ENCODE data around the gene CDC25B. TPM values are rescaled to one million over a fixed set of nuclear protein-coding genes. Genes with fewer than 3 reads are reported as not detected.

The CDC25B gene
- total and polyA plus RNA-seq, 4 experiments from 2014 or later, result 25.9 to 420 (median 233) TPM

- Mint-ChIP-seq H3K36me3 (no peaks in the 10 kb centered on the region), H3K4me3 (peak overlapping the region in 5 of 8 donors; percentile 22 to 88 (median 81)), H3K4me1 (peaks cover 55 to 94% (median 77%) of the 10 kb centered on the region in 4 donors), H3K27ac (peak overlapping the region in 6 of 7 donors; percentile 88 to 97 (median 97)), H3K27me3 (no peaks in the 10 kb centered on the region), H3K9me3 (no peaks in the 10 kb centered on the region)
- Histone ChIP-seq H3K27ac (ENCODE audit: low read depth, low read length) (peak overlapping the region; percentile 23), H3K4me3 (ENCODE audit: low read length in 2 of 2) (no peak overlapping the region), H3K4me1 (ENCODE audit: insufficient read depth, low read length) (peaks cover 89% of the 10 kb centered on the region), H3K9me3 (ENCODE audit: control insufficient read depth in 1 of 2, low read length in 2 of 2) (no peaks in the 10 kb centered on the region), H3K36me3 (ENCODE audit: insufficient read depth, low read length) (no peaks in the 10 kb centered on the region), H3K27me3 (ENCODE audit: insufficient read depth, low read length) (no peaks in the 10 kb centered on the region)
- DNase-seq, result peak in 1 of 5 donors; percentile 47
- intact Hi-C loops (cut with micrococcal nuclease), result loop anchor here (5.0 kb wide), 1 partner anchor 768 kb away; the partner anchor contains the start of gene MRPS26
- ChIA-PET CTCF (ENCODE audit: partially characterized antibody) (interaction anchor here (1.0 to 1.3 kb wide), 3 partner anchors 15 to 47 kb away, joined by 3 to 6 read pairs (median 5); partner anchors contain the start of genes ADISSP and CDC25B), POLR2A (ENCODE audit: partially characterized antibody) (interaction anchor here (0.6 to 7.0 kb wide), 3 partner anchors 10 to 47 kb away, joined by 3 to 97 read pairs (median 10); partner anchors contain the start of genes ADISSP and CENPB)
Measured at GRCh38 chr20:3814928-3815495, 18.9 kb downstream of the CDC25B start.

DNA sequence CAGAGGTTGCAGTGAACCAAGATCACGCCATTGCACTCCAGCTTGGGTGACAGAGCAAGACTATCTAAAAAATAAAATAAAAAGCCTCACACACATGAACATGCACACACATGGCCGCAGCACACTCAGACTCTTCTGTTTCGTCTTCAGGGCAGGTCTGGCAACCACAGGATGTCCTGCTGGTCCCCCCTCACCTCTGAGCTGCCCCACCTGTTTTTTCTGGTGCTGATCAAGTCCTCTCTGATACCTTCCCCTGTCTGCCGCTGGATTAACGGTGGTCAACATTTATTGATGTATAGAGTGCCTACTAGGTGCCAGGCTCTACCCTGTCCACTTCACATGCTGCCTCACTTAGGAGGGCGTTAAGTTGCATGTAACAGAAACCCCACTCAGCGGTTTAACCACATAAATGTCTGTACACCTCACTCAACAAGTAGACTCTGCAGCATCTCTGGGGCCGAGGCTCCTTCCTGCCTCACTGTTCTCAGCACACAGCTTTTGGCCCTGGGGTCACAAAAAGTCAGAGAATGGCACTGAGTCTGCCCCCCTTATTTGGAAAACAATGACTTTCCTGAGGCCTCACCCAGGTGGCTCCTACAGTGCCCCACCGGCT lies 19.7 kb downstream of the CDC25B start:
- Mint-ChIP-seq H3K4me3 (peak overlapping the region in 7 of 8 donors; percentile 72 to 93 (median 83)), H3K27ac (peak overlapping the region; percentile 90 to 97 (median 97)), H3K27me3 (no peaks in the 10 kb centered on the region), H3K9me3 (no peaks in the 10 kb centered on the region), H3K4me1 (peaks cover 51 to 93% (median 72%) of the 10 kb centered on the region in 4 donors), H3K36me3 (peaks cover 0 to 4% of the 10 kb centered on the region in 2 donors)
- CTCF ChIA-PET (ENCODE audit: partially characterized antibody), result interaction anchor here (0.7 to 1.3 kb wide), 7 partner anchors 16 to 65 kb away, joined by 3 to 6 read pairs (median 4); partner anchors contain the start of genes ADISSP and CDC25B
- Histone ChIP-seq H3K4me1 (ENCODE audit: insufficient read depth, low read length) (peaks cover 82% of the 10 kb centered on the region), H3K36me3 (ENCODE audit: insufficient read depth, low read length) (no peaks in the 10 kb centered on the region), H3K4me3 (ENCODE audit: low read length in 2 of 2) (no peak overlapping the region), H3K27ac (ENCODE audit: low read depth, low read length) (peak overlapping the region; percentile 23), H3K9me3 (ENCODE audit: control insufficient read depth in 1 of 2, low read length in 2 of 2) (no peaks in the 10 kb centered on the region), H3K27me3 (ENCODE audit: insufficient read depth, low read length) (no peaks in the 10 kb centered on the region)
- intact Hi-C loops (cut with micrococcal nuclease), result no loop called here
- peak in 4 of 5 donors; percentile 42 to 57 (median 48) for DNase-seq
- POLR2A ChIA-PET (ENCODE audit: partially characterized antibody), result interaction anchor here (0.6 to 7.0 kb wide), 3 partner anchors 28 to 48 kb away, joined by 3 to 97 read pairs (median 3); partner anchors contain the start of genes ADISSP and CENPB

- Mint-ChIP-seq H3K4me3 (peak overlapping the region in 4 of 8 donors; percentile 38 to 78 (median 55)), H3K4me1 (peaks cover 35 to 80% (median 59%) of the 10 kb centered on the region in 4 donors)
Measured at GRCh38 chr20:3818155-3819151, 22.3 kb downstream of the CDC25B start.

DNA sequence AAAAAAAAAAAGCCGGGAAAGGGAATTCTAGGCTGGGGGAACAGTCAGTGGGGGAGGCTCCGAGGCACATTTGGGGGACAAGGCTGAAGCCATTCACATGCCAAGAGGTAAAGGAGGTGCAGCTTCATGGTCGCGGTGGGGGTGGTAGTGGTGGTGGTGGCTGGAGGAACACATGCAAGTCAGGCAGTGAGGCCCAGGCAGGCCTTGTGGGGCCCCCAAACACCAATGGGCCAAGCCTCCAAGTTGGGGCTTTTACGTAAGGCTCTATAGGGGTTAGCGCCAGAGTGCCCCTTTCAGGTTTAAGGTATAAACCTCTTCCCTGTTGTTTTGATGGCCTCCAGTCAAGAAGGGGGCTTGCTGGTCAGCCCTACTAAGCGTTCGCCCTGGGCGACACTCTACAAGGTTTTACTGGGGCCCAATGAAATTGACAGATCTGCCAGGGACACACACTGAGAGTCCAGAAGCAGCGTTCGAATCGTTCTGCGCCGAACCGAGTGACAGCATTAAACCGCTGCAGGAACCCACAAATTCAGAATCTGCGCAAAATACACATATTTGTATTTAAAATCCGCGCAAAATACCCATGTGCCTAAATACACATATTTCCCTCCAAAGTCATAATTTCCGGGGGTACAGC lies 23.4 kb downstream of the CDC25B start:
- peak overlapping the region in 1 of 2 donors; percentile 78 for H3K4me3 ChIP-seq (ENCODE audit: low read length in 2 of 2)
- H3K9me3 ChIP-seq (ENCODE audit: control insufficient read depth in 1 of 2, low read length in 2 of 2), result no peaks in the 10 kb centered on the region
- H3K4me1 ChIP-seq (ENCODE audit: insufficient read depth, low read length), result peaks cover 59% of the 10 kb centered on the region
- no peak for DNase-seq
- H3K27me3 Mint-ChIP-seq, result no peaks in the 10 kb centered on the region
- peaks cover 31 to 73% (median 54%) of the 10 kb centered on the region in 4 donors for H3K4me1 Mint-ChIP-seq
- peaks cover 6 to 20% of the 10 kb centered on the region in 2 donors for H3K36me3 Mint-ChIP-seq
- H3K4me3 Mint-ChIP-seq, result peak overlapping the region; percentile 70 to 93 (median 78)
- no peaks in the 10 kb centered on the region for H3K9me3 Mint-ChIP-seq
- ChIA-PET POLR2A (ENCODE audit: partially characterized antibody) (interaction anchor here (1.1 to 6.1 kb wide), 12 partner anchors 26 to 266 kb away, joined by 4 to 180 read pairs (median 8); partner anchors contain the start of genes ADISSP, CENPB, MAVS and SPEF1), CTCF (ENCODE audit: partially characterized antibody) (interaction anchor here (1.0 to 3.4 kb wide), 10 partner anchors 10 to 264 kb away, joined by 3 to 33 read pairs (median 6); partner anchors contain the start of genes ADISSP and CDC25B)
- intact Hi-C loops (cut with micrococcal nuclease), result loop anchor here (1.0 to 10.0 kb wide), 8 partner anchors 8 to 265 kb away; partner anchors contain the start of genes CDC25B, CENPB and MAVS
- no peaks in the 10 kb centered on the region for H3K27me3 ChIP-seq (ENCODE audit: insufficient read depth, low read length)
- peak overlapping the region; percentile 85 to 99 (median 89) for H3K27ac Mint-ChIP-seq
- peak overlapping the region; percentile 99 for H3K27ac ChIP-seq (ENCODE audit: low read depth, low read length)
- H3K36me3 ChIP-seq (ENCODE audit: insufficient read depth, low read length), result peaks cover 15% of the 10 kb centered on the region

More at GRCh38 chr20:3818155-3819151, 22.3 kb downstream of the CDC25B start:
- H3K27ac Mint-ChIP-seq, result peak overlapping the region; percentile 52 to 99 (median 62)
- Histone ChIP-seq H3K4me3 (ENCODE audit: low read length in 2 of 2) (no peak overlapping the region), H3K4me1 (ENCODE audit: insufficient read depth, low read length) (peaks cover 66% of the 10 kb centered on the region), H3K27me3 (ENCODE audit: insufficient read depth, low read length) (no peaks in the 10 kb centered on the region), H3K27ac (ENCODE audit: low read depth, low read length) (no peak overlapping the region), H3K9me3 (ENCODE audit: control insufficient read depth in 1 of 2, low read length in 2 of 2) (no peaks in the 10 kb centered on the region), H3K36me3 (ENCODE audit: insufficient read depth, low read length) (peaks cover 8% of the 10 kb centered on the region)
- CTCF ChIA-PET (ENCODE audit: partially characterized antibody), result interaction anchor here (1.3 to 3.4 kb wide), 5 partner anchors 18 to 50 kb away, joined by 3 to 25 read pairs (median 5); partner anchors contain the start of genes ADISSP and CDC25B
- DNase-seq, result no peak
- H3K9me3 Mint-ChIP-seq, result no peaks in the 10 kb centered on the region
- intact Hi-C loops (cut with micrococcal nuclease), result no loop called here
- H3K36me3 Mint-ChIP-seq, result peaks cover 4 to 16% of the 10 kb centered on the region in 2 donors
- no peaks in the 10 kb centered on the region for H3K27me3 Mint-ChIP-seq
- POLR2A ChIA-PET (ENCODE audit: partially characterized antibody), result interaction anchor here (0.6 to 6.1 kb wide), 7 partner anchors 14 to 267 kb away, joined by 3 to 180 read pairs (median 4); partner anchors contain the start of genes ADISSP, CENPB and SPEF1

DNA sequence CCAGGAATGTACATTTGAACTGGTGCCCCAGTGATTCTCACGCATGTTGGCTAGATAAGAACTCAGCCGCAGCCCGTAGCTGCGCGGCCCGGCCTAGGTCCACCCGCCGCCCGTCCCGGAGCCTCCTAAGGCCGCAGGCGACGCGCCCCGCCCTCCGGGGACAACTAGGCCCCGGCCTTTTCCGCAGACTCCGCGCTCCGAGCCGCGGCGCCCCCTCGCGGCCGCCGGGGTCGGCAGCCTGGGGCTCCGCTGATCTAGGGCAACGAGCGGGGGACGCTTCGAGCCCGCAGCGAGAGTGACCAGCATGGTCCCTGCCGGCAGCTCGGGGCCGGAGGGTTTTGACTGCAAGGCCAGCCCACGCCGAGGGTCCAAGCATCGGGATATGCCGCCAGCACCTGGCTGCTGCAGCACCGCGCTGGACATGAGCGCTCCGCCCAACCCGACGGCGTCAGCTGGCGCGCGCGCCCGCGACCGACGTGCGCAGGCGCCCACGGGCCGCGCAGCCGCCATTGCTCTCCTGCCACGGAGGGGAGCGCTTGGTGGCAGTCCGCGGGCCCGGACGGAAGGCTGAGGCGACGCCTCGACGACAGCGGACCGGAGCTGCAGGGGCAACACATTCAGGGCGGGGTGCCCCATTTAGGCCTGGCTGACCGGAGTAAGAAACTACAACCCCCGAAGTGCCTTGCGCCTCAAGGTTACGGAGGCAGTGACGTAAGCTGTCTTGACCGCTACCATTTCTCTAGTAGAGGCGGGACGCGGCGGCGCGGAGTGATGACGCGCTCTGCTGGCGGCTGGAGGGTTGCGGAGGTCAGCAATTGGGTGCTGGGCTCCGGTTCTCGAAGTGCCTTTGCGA lies 24.2 kb downstream of the CDC25B start, which contains the start of gene AP5S1:
AP5S1 (plus strand) TSS at position 500 of the 853 bp plus-strand sequence. CDS start 1,571 bp downstream, outside the sequence.
- Mint-ChIP-seq H3K9me3 (no peaks in the 10 kb centered on the region), H3K4me3 (peak within 1 kb of the TSS; percentile 83 to 94 (median 91)), H3K36me3 (peaks cover 9 to 23% of the 10 kb centered on the region in 2 donors), H3K4me1 (peaks cover 30 to 66% (median 50%) of the 10 kb centered on the region in 4 donors), H3K27ac (peak within 1 kb of the TSS; percentile 96 to 99 (median 99)), H3K27me3 (no peaks in the 10 kb centered on the region)
- CTCF ChIA-PET (ENCODE audit: partially characterized antibody), result interaction anchor here (0.7 to 3.4 kb wide), 16 partner anchors 10 to 270 kb away, joined by 3 to 33 read pairs (median 6); partner anchors contain the start of genes ADISSP and CDC25B
- POLR2A ChIA-PET (ENCODE audit: partially characterized antibody), result interaction anchor here (0.5 to 6.1 kb wide), 16 partner anchors 10 to 265 kb away, joined by 3 to 180 read pairs (median 6); partner anchors contain the start of genes ADISSP, CENPB, MAVS and SPEF1
- H3K9me3 ChIP-seq (ENCODE audit: control insufficient read depth in 1 of 2, low read length in 2 of 2), result no peaks in the 10 kb centered on the region
- H3K4me3 ChIP-seq (ENCODE audit: low read length in 2 of 2), result peak within 1 kb of the TSS; percentile 78 to 88
- intact Hi-C loops (cut with micrococcal nuclease), result loop anchor here (1.0 to 10.0 kb wide), 8 partner anchors 9 to 265 kb away; partner anchors contain the start of genes CDC25B, CENPB and MAVS
- H3K27me3 ChIP-seq (ENCODE audit: insufficient read depth, low read length), result no peaks in the 10 kb centered on the region
- peak; percentile 90 to 97 (median 91) for DNase-seq
- H3K36me3 ChIP-seq (ENCODE audit: insufficient read depth, low read length), result peaks cover 15% of the 10 kb centered on the region
- peaks cover 53% of the 10 kb centered on the region for H3K4me1 ChIP-seq (ENCODE audit: insufficient read depth, low read length)
- peak within 1 kb of the TSS; percentile 99 for H3K27ac ChIP-seq (ENCODE audit: low read depth, low read length)

All from CD4-positive, alpha-beta memory T cell (primary cell).